Nephron (organoid): ENCODE data around the gene MAML2.

Experiments
- H3K27ac Mint-ChIP-seq, 3 experiments: 2 replicates each; pipeline ENCODE4 v1.8.0; 2020; ENCODE audit warnings: mixed read lengths in 3 of 3, mild to moderate bottlenecking in 2 of 3, moderate library complexity in 1 of 3
- H3K27me3 Mint-ChIP-seq: 2 replicates; pipeline ENCODE4 v1.8.0; 2021; ENCODE audit warnings: low read depth, mild to moderate bottlenecking, moderate library complexity, mixed read lengths
- H3K36me3 Mint-ChIP-seq: 2 replicates; pipeline ENCODE4 v1.8.0; 2020; ENCODE audit warnings: low read depth, mixed read lengths
- H3K4me1 Mint-ChIP-seq: 2 replicates; pipeline ENCODE4 v1.8.0; 2020; ENCODE audit warnings: mixed read lengths
- H3K4me3 Mint-ChIP-seq, 3 experiments: 2 replicates each; pipeline ENCODE4 v1.8.0; 2020; ENCODE audit warnings: mild to moderate bottlenecking in 3 of 3, mixed read lengths in 3 of 3, moderate library complexity in 2 of 3
- H3K9me3 Mint-ChIP-seq: 2 replicates; pipeline ENCODE4 v1.8.0; 2020; ENCODE audit warnings: mixed read lengths
- TF ChIP-seq, protein P1 (sequence below), 3 experiments: fragments of 200-600 bp; sonication (generic); IDR thresholded peaks; one replicate each; pipeline ENCODE4 v1.5.0; 2021; ENCODE audit warnings: antibody characterized with exemption in 3 of 3; ENCODE audit not compliant: unreplicated experiment in 3 of 3

MAML2 gene

DNA sequence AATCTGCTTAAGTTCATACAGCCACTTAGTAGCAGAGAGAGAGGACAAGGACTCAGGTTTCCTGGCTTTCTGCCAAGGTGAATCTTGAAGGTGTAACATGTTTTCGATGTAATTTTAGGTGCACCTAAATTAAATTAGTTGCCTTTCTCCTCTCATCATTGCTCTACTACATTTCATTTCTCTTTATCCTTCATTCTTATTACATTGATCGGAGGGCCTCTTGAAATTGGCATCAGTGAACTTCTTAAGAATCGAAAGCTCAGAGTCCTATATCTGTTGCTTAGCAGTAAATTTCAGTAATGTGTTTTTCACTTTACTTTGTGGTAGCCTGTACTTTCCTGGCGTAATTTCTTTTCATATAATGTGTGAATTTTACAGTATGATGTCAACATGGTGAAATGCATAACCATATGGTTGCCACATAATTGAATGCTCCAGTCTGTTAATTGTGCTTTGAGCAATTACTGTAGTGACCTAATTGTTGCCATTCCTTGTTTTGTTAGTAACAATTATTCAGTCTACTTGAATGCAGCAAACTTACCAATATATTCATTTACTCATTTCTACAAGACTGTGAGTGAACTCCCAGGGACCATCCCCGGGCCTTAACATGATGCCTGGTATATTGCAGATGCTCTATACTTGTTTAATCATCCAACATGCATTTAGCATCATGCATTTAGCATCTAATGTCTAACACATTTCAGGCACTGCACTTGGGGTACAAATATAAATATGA, 138.1 kb downstream of the MAML2 start:
- H3K9me3 Mint-ChIP-seq: no peaks in the 10 kb centered on the region
- peak overlapping the region; percentile 7 to 82 (median 37) for H3K27ac Mint-ChIP-seq
- no peaks in the 10 kb centered on the region for H3K27me3 Mint-ChIP-seq
- H3K4me3 Mint-ChIP-seq: no peak overlapping the region
- peaks cover 38% of the 10 kb centered on the region for H3K4me1 Mint-ChIP-seq
- H3K36me3 Mint-ChIP-seq: peaks cover 7% of the 10 kb centered on the region
- TF ChIP-seq, protein P1, sequence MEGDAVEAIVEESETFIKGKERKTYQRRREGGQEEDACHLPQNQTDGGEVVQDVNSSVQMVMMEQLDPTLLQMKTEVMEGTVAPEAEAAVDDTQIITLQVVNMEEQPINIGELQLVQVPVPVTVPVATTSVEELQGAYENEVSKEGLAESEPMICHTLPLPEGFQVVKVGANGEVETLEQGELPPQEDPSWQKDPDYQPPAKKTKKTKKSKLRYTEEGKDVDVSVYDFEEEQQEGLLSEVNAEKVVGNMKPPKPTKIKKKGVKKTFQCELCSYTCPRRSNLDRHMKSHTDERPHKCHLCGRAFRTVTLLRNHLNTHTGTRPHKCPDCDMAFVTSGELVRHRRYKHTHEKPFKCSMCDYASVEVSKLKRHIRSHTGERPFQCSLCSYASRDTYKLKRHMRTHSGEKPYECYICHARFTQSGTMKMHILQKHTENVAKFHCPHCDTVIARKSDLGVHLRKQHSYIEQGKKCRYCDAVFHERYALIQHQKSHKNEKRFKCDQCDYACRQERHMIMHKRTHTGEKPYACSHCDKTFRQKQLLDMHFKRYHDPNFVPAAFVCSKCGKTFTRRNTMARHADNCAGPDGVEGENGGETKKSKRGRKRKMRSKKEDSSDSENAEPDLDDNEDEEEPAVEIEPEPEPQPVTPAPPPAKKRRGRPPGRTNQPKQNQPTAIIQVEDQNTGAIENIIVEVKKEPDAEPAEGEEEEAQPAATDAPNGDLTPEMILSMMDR (IDR thresholded peaks at IDR 0.05; ENCODE audit: unreplicated experiment in 3 of 3): no peak

DNA sequence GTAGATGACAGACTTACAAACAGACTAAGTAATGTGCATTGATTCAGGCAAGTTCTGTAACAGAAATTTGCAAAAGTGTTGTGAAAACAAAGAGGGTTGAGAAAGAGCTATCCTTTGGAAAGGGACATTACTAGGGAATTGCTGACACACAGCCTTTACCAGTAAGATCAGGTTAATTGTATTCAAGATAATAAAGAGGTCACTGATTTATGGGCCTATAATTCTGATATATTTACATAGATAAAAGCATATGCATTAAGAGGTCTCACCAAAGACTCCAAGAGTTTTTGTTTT, 138.7 kb downstream of the MAML2 start:
- no peaks in the 10 kb centered on the region for H3K9me3 Mint-ChIP-seq
- TF ChIP-seq, protein P1 (IDR thresholded peaks at IDR 0.05; ENCODE audit: unreplicated experiment in 3 of 3): no peak
- H3K4me3 Mint-ChIP-seq: no peak overlapping the region
- no peaks in the 10 kb centered on the region for H3K27me3 Mint-ChIP-seq
- peaks cover 44% of the 10 kb centered on the region for H3K4me1 Mint-ChIP-seq
- peaks cover 13% of the 10 kb centered on the region for H3K36me3 Mint-ChIP-seq
- H3K27ac Mint-ChIP-seq: peak overlapping the region; percentile 7 to 82 (median 37)

DNA sequence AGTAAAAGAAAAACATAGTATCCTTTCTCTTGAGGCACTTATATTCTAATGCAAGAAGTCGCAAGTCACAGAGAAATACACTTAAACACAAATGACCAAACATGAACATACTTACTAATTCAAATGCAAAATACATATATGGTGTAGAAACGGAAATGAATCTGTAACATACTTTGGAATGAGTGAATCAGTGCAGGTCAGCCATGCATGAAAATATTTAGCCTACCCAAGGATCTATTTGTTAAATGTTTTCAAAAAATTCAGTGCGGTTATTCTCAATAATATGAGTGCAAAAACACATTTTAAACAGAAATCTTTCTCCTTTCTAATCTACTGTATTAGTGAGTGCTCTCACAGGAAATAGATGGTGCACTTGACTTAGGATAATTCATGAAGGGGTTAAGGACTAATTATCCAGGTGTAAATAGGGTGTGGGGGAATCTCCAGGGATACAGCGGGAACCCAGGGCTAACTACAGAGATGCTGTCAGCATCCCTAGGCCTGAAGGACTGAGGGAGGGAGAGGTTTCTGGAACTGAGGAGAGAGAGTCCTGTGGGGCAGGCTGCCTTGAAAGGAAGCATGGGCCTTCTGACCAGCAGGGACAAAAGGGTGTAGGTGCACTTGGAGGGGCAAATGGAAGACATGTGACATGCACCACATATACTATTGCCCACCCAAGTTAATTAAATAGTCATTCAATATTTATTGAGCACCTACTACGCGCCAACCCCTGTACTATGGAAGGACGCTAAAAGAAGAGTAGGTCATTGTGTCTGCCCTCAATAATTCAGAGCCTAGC, 139.2 kb downstream of the MAML2 start:
- H3K36me3 Mint-ChIP-seq: peaks cover 13% of the 10 kb centered on the region
- no peak overlapping the region for H3K4me3 Mint-ChIP-seq
- peak overlapping the region; percentile 7 to 82 (median 37) for H3K27ac Mint-ChIP-seq
- H3K4me1 Mint-ChIP-seq: peaks cover 44% of the 10 kb centered on the region
- TF ChIP-seq, protein P1 (IDR thresholded peaks at IDR 0.05; ENCODE audit: unreplicated experiment in 3 of 3): no peak
- no peaks in the 10 kb centered on the region for H3K9me3 Mint-ChIP-seq
- no peaks in the 10 kb centered on the region for H3K27me3 Mint-ChIP-seq

DNA sequence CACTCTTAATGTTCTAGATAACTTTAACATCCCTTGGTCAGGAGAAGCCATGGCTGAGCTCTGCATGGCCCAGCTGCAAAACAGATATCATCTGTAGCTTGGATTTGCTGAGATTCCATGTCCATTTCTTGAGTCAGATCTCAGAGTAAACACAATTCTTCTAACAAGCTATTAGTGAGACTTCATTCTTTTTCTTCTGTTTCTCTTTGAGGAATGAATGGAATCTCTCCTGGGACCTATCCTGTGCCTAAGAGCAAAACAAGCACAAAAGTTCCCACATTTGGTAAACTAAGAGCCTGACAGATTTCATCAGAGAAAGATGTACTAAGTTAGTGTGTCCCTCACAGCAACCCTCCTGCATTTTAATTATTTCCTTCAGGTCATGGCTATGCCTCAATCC, 142.8 kb downstream of the MAML2 start:
- TF ChIP-seq, protein P1 (IDR thresholded peaks at IDR 0.05; ENCODE audit: unreplicated experiment in 3 of 3): no peak
- Mint-ChIP-seq H3K36me3 (peaks cover 17% of the 10 kb centered on the region), H3K4me3 (no peak overlapping the region), H3K9me3 (no peaks in the 10 kb centered on the region), H3K27me3 (no peaks in the 10 kb centered on the region), H3K27ac (peak overlapping the region; percentile 63 to 71 (median 64)), H3K4me1 (peaks cover 60% of the 10 kb centered on the region)

DNA sequence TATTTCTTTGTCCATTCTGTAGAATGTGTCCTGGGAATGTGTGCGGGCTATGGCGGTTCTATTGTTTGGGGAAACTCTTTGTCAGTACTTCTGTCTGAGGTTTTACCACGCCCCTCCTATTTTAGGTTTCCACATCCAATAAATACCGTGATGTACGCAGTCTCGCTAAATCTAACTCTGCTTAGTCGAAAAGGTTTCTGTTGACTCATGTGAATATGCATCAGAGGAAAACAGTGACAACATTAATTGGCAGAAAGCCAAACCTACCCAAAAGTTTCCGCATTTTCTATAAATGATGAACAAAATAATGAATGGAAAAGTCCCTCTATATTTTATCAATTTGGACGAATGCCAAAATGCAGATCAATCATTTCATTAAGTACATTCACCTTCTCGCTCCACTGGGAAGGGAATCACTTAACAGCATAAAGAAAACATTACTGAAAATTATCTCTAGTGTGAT, 143.4 kb downstream of the MAML2 start:
- TF ChIP-seq, protein P1 (IDR thresholded peaks at IDR 0.05; ENCODE audit: unreplicated experiment in 3 of 3): no peak
- Mint-ChIP-seq H3K9me3 (no peaks in the 10 kb centered on the region), H3K27me3 (no peaks in the 10 kb centered on the region), H3K4me3 (no peak overlapping the region), H3K36me3 (peaks cover 17% of the 10 kb centered on the region), H3K4me1 (peaks cover 65% of the 10 kb centered on the region), H3K27ac (peak overlapping the region; percentile 63 to 74 (median 64))
